ENCODE results near the gene SYVN1. TPM values are rescaled to one million over a fixed set of nuclear protein-coding genes. Genes with fewer than 3 reads are reported as not detected.

The SYVN1 gene
- total RNA-seq, 1 experiment from 2014 or later, result 68.5 TPM

DNA sequence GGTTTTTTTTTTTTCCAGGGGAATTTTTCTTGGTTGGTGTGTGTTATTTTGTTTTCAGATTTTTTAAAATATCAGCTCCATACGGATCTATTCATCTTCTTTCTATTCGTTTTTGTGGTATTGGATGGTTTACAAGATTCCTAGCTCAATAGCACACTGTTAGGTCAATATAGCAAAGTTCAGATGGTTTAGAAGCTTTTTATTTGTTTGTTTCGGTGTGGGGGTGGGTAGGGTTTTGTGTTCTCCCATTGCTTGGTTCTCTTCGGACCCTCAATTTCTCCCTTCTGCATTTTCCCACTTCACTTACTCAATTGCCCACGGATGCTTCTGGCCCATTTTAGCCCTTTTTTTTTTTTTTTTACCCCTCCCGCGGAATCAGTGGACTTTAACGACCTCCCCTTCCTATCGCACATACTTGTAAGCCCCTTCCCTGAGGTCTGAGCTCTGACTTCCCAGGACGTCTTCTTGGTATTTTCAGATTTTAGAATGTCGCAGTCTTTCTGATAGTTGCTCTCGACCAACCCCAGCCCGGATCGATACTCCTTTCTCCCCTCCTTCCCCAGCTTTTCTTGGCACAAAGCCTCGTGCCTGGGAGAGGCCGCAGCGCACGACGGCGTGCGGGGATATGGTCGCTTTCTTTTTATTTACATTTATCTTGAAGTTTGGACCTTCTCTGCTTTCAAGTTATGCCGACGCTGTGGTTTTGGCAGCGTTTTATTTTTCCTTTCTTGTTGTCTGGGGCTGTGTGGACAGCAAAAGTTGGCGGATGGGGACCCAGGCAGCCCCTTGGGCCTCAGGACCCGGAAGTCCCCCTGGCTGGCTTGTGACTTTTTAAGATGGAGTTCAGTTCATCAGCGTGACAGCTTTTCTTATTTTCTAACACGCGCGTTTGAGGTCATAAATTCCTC lies 31.3 kb upstream of the SYVN1 start:
- intact Hi-C loops (cut with micrococcal nuclease; ENCODE audit: unreplicated experiment), result no loop called here
- no peaks in the 10 kb centered on the region for H3K9me3 Mint-ChIP-seq (ENCODE audit: low read depth, unreplicated experiment)
- peaks cover 23% of the 10 kb centered on the region for H3K4me1 Mint-ChIP-seq (ENCODE audit: low read depth, unreplicated experiment)
- TF ChIP-seq, protein P1, sequence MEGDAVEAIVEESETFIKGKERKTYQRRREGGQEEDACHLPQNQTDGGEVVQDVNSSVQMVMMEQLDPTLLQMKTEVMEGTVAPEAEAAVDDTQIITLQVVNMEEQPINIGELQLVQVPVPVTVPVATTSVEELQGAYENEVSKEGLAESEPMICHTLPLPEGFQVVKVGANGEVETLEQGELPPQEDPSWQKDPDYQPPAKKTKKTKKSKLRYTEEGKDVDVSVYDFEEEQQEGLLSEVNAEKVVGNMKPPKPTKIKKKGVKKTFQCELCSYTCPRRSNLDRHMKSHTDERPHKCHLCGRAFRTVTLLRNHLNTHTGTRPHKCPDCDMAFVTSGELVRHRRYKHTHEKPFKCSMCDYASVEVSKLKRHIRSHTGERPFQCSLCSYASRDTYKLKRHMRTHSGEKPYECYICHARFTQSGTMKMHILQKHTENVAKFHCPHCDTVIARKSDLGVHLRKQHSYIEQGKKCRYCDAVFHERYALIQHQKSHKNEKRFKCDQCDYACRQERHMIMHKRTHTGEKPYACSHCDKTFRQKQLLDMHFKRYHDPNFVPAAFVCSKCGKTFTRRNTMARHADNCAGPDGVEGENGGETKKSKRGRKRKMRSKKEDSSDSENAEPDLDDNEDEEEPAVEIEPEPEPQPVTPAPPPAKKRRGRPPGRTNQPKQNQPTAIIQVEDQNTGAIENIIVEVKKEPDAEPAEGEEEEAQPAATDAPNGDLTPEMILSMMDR (IDR thresholded peaks at IDR 0.05; ENCODE audit: unreplicated experiment), result no peak
- peak overlapping the region; percentile 30 for H3K27ac Mint-ChIP-seq (ENCODE audit: unreplicated experiment)
- peaks cover 9% of the 10 kb centered on the region for H3K36me3 Mint-ChIP-seq (ENCODE audit: insufficient read depth, unreplicated experiment)
- H3K27me3 Mint-ChIP-seq (ENCODE audit: unreplicated experiment), result no peaks in the 10 kb centered on the region
- BruUV-seq (replicated peaks), result no TSS peak
- DNase-seq, result peak; percentile 24
- H3K4me3 Mint-ChIP-seq (ENCODE audit: low read depth, unreplicated experiment), result peak overlapping the region; percentile 54
- CTCF ChIA-PET, result interaction anchor here (0.7 to 1.1 kb wide), 4 partner anchors 31 to 169 kb away, joined by 3 to 6 read pairs (median 3); partner anchors contain the start of genes SYVN1 and ZNHIT2

DNA sequence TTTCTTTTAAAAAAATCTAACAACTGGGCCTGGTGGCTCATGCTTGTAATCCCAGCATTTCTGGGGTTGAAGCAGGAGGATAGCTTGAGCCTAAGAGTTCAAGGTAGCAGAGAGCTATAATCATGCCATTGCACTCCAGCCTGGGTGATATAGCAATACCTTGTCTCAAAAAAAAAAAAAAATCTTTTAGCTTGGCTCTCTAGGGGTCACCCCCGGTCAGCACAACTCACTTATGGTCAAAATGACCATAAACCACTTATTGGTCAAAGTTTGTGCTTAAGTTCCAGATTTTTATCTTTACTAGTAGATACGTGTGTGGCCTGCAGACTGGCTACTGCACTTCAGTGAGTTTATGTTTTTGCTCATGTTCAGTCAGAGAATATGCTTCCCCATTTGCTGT lies 29.4 kb upstream of the SYVN1 start:
- H3K27ac Mint-ChIP-seq (ENCODE audit: unreplicated experiment), result no peak overlapping the region
- no peaks in the 10 kb centered on the region for H3K9me3 Mint-ChIP-seq (ENCODE audit: low read depth, unreplicated experiment)
- no peak overlapping the region for H3K4me3 Mint-ChIP-seq (ENCODE audit: low read depth, unreplicated experiment)
- TF ChIP-seq, protein P1 (IDR thresholded peaks at IDR 0.05; ENCODE audit: unreplicated experiment), result no peak
- DNase-seq, result no peak
- H3K27me3 Mint-ChIP-seq (ENCODE audit: unreplicated experiment), result no peaks in the 10 kb centered on the region
- peaks cover 9% of the 10 kb centered on the region for H3K36me3 Mint-ChIP-seq (ENCODE audit: insufficient read depth, unreplicated experiment)
- CTCF ChIA-PET, result interaction anchor here (0.7 kb wide), 1 partner anchor 15 kb away, joined by 5 read pairs; no protein-coding TSS in a partner anchor
- H3K4me1 Mint-ChIP-seq (ENCODE audit: low read depth, unreplicated experiment), result peaks cover 15% of the 10 kb centered on the region
- intact Hi-C loops (cut with micrococcal nuclease; ENCODE audit: unreplicated experiment), result no loop called here
- no TSS peak for BruUV-seq (replicated peaks)

DNA sequence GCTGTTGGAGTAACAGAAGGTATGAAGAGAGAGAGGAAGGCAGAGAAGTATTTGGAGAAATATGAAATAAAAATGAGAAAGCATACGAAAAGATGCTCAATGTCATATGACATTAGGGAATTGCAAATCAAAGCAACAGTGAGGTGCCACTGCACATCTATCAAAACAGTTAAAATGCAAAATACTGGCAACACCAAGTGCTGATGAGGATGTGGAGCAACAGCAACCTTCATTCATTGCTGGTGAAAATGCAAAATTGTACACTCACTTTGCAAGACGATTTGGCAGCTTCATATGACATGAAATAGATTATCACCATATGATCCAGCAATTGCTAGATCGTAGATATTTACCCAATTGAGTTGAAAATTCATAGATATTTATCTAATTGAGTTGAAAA lies 26.3 kb upstream of the SYVN1 start:
- no peak for DNase-seq
- Mint-ChIP-seq H3K27ac (ENCODE audit: unreplicated experiment) (no peak overlapping the region), H3K9me3 (ENCODE audit: low read depth, unreplicated experiment) (no peaks in the 10 kb centered on the region), H3K36me3 (ENCODE audit: insufficient read depth, unreplicated experiment) (peaks cover 6% of the 10 kb centered on the region), H3K27me3 (ENCODE audit: unreplicated experiment) (no peaks in the 10 kb centered on the region), H3K4me1 (ENCODE audit: low read depth, unreplicated experiment) (peaks cover 4% of the 10 kb centered on the region), H3K4me3 (ENCODE audit: low read depth, unreplicated experiment) (no peak overlapping the region)
- intact Hi-C loops (cut with micrococcal nuclease; ENCODE audit: unreplicated experiment), result no loop called here
- no TSS peak for BruUV-seq (replicated peaks)
- CTCF ChIA-PET, result no interaction called here
- TF ChIP-seq, protein P1 (IDR thresholded peaks at IDR 0.05; ENCODE audit: unreplicated experiment), result no peak

DNA sequence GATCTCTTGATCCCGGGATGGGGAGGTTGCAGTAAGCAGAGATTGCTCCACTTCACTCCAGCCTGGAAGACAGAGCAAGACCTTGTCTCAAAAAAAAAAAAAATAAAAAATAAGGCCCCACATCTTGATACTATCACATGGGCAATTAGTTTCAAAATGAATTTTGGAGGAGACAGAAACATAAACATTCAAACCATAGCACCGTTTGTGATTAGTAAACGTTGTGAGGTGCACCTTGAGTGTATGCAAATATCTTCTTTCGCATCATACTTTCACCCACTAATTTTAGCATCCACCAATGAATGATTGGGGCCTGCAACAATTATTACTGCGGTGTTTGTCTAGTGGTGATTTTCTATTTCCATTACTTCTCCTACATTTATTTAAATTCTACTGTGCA lies 24.7 kb upstream of the SYVN1 start:
- TF ChIP-seq, protein P1 (IDR thresholded peaks at IDR 0.05; ENCODE audit: unreplicated experiment), result no peak
- Mint-ChIP-seq H3K27me3 (ENCODE audit: unreplicated experiment) (no peaks in the 10 kb centered on the region), H3K27ac (ENCODE audit: unreplicated experiment) (no peak overlapping the region), H3K4me1 (ENCODE audit: low read depth, unreplicated experiment) (no peaks in the 10 kb centered on the region), H3K9me3 (ENCODE audit: low read depth, unreplicated experiment) (no peaks in the 10 kb centered on the region), H3K4me3 (ENCODE audit: low read depth, unreplicated experiment) (no peak overlapping the region), H3K36me3 (ENCODE audit: insufficient read depth, unreplicated experiment) (no peaks in the 10 kb centered on the region)
- CTCF ChIA-PET, result no interaction called here
- BruUV-seq (replicated peaks), result no TSS peak
- intact Hi-C loops (cut with micrococcal nuclease; ENCODE audit: unreplicated experiment), result no loop called here
- no peak for DNase-seq

Measured in Calu3 (cell line).